Activated CD8-positive, alpha-beta memory T cell treated with anti-CD3 and anti-CD28 coated beads for 48 hours (primary cell): ENCODE data around the gene OAT.
A peak's percentile ranks its signal among the peaks of the same experiment; 100 is the strongest.
"Not testable (repeated sequence)": the region's sequence is repeated elsewhere in the genome, so short reads cannot be mapped to it uniquely, and the experiment has no call there.

Source experiments
- DNase-seq, 3 experiments: peaks; one replicate each; pipeline ENCODE4 v3.0.0-alpha.2; 2020; ENCODE audit warnings: low read depth in 2 of 3, low spot score in 2 of 3

The OAT gene

GRCh38 chr10:124447751-124448466, 29.2 kb upstream of the OAT start:
- DNase-seq, result no peak

GRCh38 chr10:124446830-124447750, 28.4 kb upstream of the OAT start:
- DNase-seq, result no peak

GRCh38 chr10:124441694-124442093, 23.0 kb upstream of the OAT start:
- not testable (repeated sequence) for DNase-seq

GRCh38 chr10:124436191-124436638, 17.5 kb upstream of the OAT start:
- no peak for DNase-seq

GRCh38 chr10:124435683-124436082, 17.0 kb upstream of the OAT start:
- not testable (repeated sequence) for DNase-seq

- no peak for DNase-seq
Observed at GRCh38 chr10:124433461-124433860, 14.7 kb upstream of the OAT start.

- no peak for DNase-seq
Observed at GRCh38 chr10:124430077-124430476, 11.4 kb upstream of the OAT start.

- no peak for DNase-seq
Observed at GRCh38 chr10:124429576-124429975, 10.9 kb upstream of the OAT start.

- DNase-seq, result no peak
Observed at GRCh38 chr10:124428207-124428777, 9.6 kb upstream of the OAT start.

- no peak for DNase-seq
Observed at GRCh38 chr10:124425227-124425962, 6.7 kb upstream of the OAT start.

- DNase-seq, result no peak
Observed at GRCh38 chr10:124423813-124424212, 5.1 kb upstream of the OAT start.

GRCh38 chr10:124422742-124423141, 4.0 kb upstream of the OAT start:
- DNase-seq, result no peak

- DNase-seq, result no peak
Observed at GRCh38 chr10:124420254-124420653, 1.5 kb upstream of the OAT start.

GRCh38 chr10:124419635-124420034, 912 bp upstream of the OAT start:
- no peak for DNase-seq

GRCh38 chr10:124417895-124418725, 613 bp downstream of the OAT start:
- peak; percentile 14 to 24 (median 23) for DNase-seq

GRCh38 chr10:124416733-124417132, 2.0 kb downstream of the OAT start:
- DNase-seq, result no peak

- no peak for DNase-seq
Observed at GRCh38 chr10:124415210-124415609, 3.5 kb downstream of the OAT start.

GRCh38 chr10:124414076-124414475, 4.6 kb downstream of the OAT start:
- no peak for DNase-seq

- no peak for DNase-seq
Observed at GRCh38 chr10:124409696-124410095, 9.0 kb downstream of the OAT start.

- DNase-seq, result no peak
Observed at GRCh38 chr10:124408357-124408756, 10.4 kb downstream of the OAT start.
